ENCODE results near the gene PSMB11.

PSMB11 gene

DNA sequence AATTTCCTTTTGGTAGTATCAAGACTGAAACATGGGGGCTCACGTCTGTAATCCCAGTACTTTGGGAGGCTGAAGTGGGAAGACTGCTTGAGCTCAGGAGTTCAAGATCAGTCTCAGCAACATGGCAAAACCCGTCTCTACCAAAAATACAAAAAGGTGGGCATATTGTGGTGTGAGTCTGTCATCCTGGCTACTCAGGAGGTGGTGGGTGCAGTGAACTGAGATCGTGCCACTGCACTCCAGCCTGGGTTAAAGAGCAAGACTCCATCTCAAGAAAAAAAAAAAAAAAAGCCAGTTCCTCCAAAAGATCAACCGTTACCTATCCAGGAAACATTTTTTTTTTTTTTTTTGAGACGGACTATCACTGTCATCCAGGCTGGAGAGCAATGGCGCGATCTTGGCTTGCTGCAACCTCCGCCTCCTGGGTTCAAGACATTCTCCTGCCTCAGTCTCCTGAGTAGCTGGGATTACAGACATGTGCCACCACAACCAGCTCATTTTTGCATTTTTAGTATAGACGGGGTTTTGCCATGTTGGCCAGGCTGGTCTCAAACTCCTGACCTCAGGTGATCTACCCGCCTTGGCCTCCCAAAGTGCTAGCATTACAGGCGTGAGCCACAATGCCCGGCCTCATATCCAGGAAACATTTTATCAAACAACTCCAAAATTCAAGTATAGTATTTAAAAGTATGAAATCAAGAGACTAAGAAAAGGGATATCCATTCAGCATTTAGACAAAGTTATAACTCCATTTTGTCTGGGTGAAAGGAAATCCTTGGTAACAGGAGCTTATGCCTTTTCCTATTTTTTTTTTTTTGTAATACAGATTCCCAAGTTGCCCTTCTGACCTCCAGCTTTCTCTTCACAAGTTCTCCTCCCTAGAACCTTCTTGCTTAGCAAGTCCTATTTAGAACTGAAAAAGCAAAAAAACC lies 49.5 kb downstream of the PSMB11 start:
- no peak for DNase-seq

DNA sequence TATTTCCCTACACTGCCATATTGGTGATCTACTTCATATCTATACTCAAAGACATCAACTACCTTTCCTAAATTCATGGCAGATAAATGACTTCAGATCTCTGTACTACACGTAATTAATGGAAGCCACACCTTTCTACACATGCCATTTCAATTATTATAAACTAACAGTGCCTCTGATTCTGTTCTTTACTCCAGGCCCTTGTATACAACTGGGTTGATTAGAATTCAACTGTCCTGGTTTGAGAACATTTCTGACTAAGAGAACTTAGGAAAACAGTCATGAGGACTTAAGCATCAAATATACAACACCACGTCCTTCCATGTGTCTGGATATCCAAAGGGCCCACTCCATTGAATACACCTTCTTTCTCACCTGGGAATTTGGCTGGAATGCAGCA lies 51.1 kb downstream of the PSMB11 start:
- no peak for DNase-seq

DNA sequence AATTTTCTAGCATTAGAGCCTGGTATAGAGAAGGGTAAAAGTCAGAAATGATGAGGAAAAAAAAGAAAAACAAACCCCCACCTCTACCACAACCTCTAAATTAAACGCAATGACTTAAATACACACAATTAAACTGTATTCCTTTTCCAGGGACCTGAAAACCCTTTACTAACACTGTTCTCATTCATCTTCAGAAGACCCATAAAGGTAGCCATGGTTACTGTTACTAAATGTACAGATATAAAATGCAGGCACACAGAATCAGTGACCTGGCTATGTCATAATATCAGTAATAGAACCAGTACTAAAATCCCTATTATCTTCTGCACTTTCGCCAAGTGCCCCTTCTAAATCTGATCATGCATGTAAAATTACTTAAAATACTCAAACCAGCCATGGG lies 51.5 kb downstream of the PSMB11 start:
- no peak for DNase-seq

Measured in NCI-H526 treated with DMSO at 0.1 percent for 48 hours (cell line).